ENCODE results near the gene EPS8L2.

The EPS8L2 gene

DNA sequence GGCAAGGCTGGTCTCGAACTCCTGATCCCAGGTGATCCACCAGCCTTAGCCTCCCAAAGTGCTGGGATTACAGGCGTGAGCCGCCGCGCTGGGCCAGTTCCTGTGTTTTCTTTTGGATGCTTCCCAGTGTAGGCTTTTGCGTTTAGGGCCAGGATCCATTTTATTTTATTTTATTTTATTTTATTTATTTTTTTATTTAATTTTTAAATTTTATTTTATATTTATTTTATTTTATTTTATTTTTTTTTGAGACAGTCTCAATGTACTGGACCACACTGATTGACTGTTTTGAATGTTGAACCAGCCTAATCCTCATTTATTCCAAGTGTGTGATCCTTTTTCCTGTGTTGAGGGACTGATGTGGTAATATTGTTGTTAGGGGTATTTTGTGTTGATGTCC lies 8.4 kb downstream of the EPS8L2 start:
- no peak for TF ChIP-seq CTCF (IDR thresholded peaks at IDR 0.05; ENCODE audit: insufficient read depth, low read length)
- TF ChIP-seq POLR2AphosphoS5 (IDR thresholded peaks at IDR 0.05; ENCODE audit: low read depth), result no peak
- no peak for TF ChIP-seq SPI1 (IDR thresholded peaks at IDR 0.05; ENCODE audit: borderline replicate concordance, low read depth)
- TF ChIP-seq GABPA (IDR thresholded peaks at IDR 0.05; ENCODE audit: low read depth), result no peak
- TF ChIP-seq, protein P1, sequence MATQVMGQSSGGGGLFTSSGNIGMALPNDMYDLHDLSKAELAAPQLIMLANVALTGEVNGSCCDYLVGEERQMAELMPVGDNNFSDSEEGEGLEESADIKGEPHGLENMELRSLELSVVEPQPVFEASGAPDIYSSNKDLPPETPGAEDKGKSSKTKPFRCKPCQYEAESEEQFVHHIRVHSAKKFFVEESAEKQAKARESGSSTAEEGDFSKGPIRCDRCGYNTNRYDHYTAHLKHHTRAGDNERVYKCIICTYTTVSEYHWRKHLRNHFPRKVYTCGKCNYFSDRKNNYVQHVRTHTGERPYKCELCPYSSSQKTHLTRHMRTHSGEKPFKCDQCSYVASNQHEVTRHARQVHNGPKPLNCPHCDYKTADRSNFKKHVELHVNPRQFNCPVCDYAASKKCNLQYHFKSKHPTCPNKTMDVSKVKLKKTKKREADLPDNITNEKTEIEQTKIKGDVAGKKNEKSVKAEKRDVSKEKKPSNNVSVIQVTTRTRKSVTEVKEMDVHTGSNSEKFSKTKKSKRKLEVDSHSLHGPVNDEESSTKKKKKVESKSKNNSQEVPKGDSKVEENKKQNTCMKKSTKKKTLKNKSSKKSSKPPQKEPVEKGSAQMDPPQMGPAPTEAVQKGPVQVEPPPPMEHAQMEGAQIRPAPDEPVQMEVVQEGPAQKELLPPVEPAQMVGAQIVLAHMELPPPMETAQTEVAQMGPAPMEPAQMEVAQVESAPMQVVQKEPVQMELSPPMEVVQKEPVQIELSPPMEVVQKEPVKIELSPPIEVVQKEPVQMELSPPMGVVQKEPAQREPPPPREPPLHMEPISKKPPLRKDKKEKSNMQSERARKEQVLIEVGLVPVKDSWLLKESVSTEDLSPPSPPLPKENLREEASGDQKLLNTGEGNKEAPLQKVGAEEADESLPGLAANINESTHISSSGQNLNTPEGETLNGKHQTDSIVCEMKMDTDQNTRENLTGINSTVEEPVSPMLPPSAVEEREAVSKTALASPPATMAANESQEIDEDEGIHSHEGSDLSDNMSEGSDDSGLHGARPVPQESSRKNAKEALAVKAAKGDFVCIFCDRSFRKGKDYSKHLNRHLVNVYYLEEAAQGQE (IDR thresholded peaks at IDR 0.05; ENCODE audit: insufficient replicate concordance, low read depth), result no peak
- no peak for DNase-seq (ENCODE audit: low read depth in 1 of 2, low spot score in 1 of 2)
- no peak overlapping the region for H3K27ac ChIP-seq (replicated peaks)
- H3K27me3 ChIP-seq (ENCODE audit: insufficient read depth, poor library complexity, severe bottlenecking), result peaks cover 13% of the 10 kb centered on the region
- H3K4me3 ChIP-seq (replicated peaks; ENCODE audit: insufficient read depth, low read length), result no peak overlapping the region

DNA sequence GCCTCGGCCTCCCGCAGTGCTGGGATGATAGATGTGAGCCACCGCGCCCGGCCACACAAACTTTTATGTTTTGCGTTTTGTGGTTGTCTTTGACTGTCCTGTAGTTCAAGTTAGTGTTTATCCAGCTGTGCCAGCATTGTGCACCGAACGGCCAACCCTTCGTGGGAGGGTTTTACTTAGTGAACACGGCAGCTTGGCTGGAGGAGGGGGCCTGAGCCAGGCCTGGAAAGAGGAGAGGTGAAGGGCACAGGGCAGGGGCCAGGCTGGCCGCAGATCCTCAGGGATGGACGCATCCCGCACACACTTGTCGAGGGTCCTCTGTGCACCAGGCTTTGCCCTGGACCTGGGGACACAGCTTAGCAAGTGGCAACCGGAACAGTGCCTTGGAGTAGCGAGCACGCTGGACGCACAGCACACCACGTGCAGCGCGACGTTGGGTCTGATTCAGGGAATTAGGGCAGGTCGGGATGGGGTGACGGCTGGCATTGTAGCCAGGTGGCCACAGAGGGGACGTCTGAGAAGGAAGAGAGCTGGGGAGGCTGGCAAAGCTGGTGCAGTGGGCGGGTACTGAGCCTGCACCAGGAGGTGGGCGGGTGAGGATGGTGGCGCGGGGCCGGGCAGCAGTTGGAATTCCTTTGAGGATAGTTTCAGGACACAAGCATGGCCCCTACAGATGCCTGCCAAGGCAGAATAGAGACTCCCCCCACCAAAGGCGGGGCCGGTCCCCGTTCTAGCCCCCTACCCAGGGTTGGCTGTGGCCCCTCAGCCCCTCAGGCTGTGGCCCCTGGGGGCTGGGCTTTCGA lies 13.4 kb downstream of the EPS8L2 start:
- H3K27ac ChIP-seq (replicated peaks), result no peak overlapping the region
- no peak overlapping the region for H3K4me3 ChIP-seq (replicated peaks; ENCODE audit: insufficient read depth, low read length)
- DNase-seq (ENCODE audit: low read depth in 1 of 2, low spot score in 1 of 2), result no peak
- H3K27me3 ChIP-seq (ENCODE audit: insufficient read depth, poor library complexity, severe bottlenecking), result peaks cover 11% of the 10 kb centered on the region
- no peak for TF ChIP-seq GABPA (IDR thresholded peaks at IDR 0.05; ENCODE audit: low read depth)
- no peak for TF ChIP-seq CTCF (IDR thresholded peaks at IDR 0.05; ENCODE audit: insufficient read depth, low read length)
- no peak for TF ChIP-seq SPI1 (IDR thresholded peaks at IDR 0.05; ENCODE audit: borderline replicate concordance, low read depth)
- TF ChIP-seq, protein P1 (IDR thresholded peaks at IDR 0.05; ENCODE audit: insufficient replicate concordance, low read depth), result no peak
- TF ChIP-seq POLR2AphosphoS5 (IDR thresholded peaks at IDR 0.05; ENCODE audit: low read depth), result no peak

DNA sequence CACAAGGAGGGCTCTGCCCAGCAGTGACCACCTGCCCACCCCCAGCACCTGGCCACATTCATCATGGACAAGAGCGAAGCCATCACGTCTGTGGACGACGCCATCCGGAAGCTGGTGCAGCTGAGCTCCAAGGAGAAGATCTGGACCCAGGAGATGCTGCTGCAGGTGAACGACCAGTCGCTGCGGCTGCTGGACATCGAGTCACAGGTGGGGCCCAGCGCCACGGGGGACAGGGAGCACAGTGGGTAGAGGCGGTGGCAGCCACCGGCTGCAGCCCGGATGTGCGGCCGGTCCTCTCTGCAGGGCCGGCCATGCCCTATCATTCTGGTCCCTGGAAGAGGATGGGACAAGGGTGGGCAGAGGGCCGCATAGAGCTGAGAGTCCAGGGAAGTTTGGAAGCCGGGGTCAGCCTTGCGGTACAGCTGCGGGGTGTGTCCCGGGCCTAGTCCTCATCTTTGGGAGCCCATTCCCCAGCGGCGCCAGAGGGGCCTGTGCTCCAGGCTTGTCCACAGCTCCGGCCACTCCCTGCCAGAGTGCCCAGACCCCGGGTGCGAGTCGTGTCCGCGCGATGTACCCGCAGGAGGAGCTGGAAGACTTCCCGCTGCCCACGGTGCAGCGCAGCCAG lies 14.1 kb downstream of the EPS8L2 start:
- no peak for DNase-seq (ENCODE audit: low read depth in 1 of 2, low spot score in 1 of 2)
- Histone ChIP-seq H3K4me3 (replicated peaks; ENCODE audit: insufficient read depth, low read length) (peak overlapping the region; percentile 26), H3K27me3 (ENCODE audit: insufficient read depth, poor library complexity, severe bottlenecking) (peaks cover 11% of the 10 kb centered on the region), H3K27ac (replicated peaks) (no peak overlapping the region)
- TF ChIP-seq POLR2AphosphoS5 (IDR thresholded peaks at IDR 0.05; ENCODE audit: low read depth) (no peak), CTCF (IDR thresholded peaks at IDR 0.05; ENCODE audit: insufficient read depth, low read length) (no peak), GABPA (IDR thresholded peaks at IDR 0.05; ENCODE audit: low read depth) (no peak), SPI1 (IDR thresholded peaks at IDR 0.05; ENCODE audit: borderline replicate concordance, low read depth) (no peak)
- TF ChIP-seq, protein P1 (IDR thresholded peaks at IDR 0.05; ENCODE audit: insufficient replicate concordance, low read depth), result no peak

All from HL-60 (cell line).